Vagina (tissue), 2 donors: Measurements from ENCODE around the gene LRRC4C.

Experiments
- POLR2A ChIP-seq, 2 donors: fragments of 450-650 bp; IDR thresholded peaks; one replicate each; pipeline ENCODE4 v1.6.1; 2017; ENCODE audit warnings: antibody characterized with exemption in 2 of 2, mild to moderate bottlenecking in 2 of 2, moderate library complexity in 2 of 2
- POLR2AphosphoS5 ChIP-seq, 2 donors: sonication (generic); formaldehyde crosslinking; IDR thresholded peaks; one replicate each; pipeline ENCODE4 v1.9.0; 2017; ENCODE audit warnings: antibody characterized with exemption in 2 of 2, mild to moderate bottlenecking in 2 of 2, low read depth in 1 of 2; ENCODE audit not compliant: insufficient read depth in 1 of 2
- TF ChIP-seq, protein P1 (sequence below), 3 experiments: fragments of 450-650 bp in 2 of 3; fragments of 200-600 bp in 1 of 3; sonication (generic) in 1 of 3; IDR thresholded peaks; one replicate each; pipeline ENCODE4 v1.5.1; 2017 to 2019; ENCODE audit warnings: antibody characterized with exemption in 3 of 3, mild to moderate bottlenecking in 2 of 3, moderate library complexity in 2 of 3

DNA sequence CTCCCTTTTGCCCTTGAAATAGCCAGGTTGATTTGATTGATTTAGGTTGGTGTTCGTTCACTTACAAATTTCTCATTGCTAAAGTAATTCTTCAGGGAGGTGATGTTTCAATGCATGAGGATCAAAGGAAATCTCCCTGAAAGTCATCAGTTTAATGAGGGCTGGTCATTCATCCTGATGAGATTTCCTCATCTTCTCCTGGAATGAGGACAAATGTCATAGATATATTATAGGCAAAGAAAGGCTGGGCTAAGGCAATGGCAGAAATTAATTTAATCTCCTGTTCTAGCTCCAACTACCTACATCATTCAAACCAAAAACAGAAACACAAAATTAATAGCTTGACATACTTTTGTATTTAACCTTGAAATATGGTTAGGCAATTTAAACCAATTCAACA, 1052.1 kb downstream of the LRRC4C start:
- TF ChIP-seq, protein P1, sequence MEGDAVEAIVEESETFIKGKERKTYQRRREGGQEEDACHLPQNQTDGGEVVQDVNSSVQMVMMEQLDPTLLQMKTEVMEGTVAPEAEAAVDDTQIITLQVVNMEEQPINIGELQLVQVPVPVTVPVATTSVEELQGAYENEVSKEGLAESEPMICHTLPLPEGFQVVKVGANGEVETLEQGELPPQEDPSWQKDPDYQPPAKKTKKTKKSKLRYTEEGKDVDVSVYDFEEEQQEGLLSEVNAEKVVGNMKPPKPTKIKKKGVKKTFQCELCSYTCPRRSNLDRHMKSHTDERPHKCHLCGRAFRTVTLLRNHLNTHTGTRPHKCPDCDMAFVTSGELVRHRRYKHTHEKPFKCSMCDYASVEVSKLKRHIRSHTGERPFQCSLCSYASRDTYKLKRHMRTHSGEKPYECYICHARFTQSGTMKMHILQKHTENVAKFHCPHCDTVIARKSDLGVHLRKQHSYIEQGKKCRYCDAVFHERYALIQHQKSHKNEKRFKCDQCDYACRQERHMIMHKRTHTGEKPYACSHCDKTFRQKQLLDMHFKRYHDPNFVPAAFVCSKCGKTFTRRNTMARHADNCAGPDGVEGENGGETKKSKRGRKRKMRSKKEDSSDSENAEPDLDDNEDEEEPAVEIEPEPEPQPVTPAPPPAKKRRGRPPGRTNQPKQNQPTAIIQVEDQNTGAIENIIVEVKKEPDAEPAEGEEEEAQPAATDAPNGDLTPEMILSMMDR (IDR thresholded peaks at IDR 0.05) = no peak
- TF ChIP-seq POLR2A (IDR thresholded peaks at IDR 0.05) = no peak
- no peak for TF ChIP-seq POLR2AphosphoS5 (IDR thresholded peaks at IDR 0.05; ENCODE audit: insufficient read depth in 1 of 2, low read depth in 1 of 2)
